Cardiac fibroblast (primary cell): Measurements from ENCODE around the gene ETFBKMT.

Source experiments
- DNase-seq, 2 donors: peaks; one replicate each; pipeline versions ENCODE4 v3.0.0 to v3.0.0-alpha.2; 2010; ENCODE audit warnings: low read depth in 2 of 2
- H3K4me3 ChIP-seq, 2 donors: replicated peaks in 1 of 2; 1 replicate in 1 of 2; 2 replicates in 1 of 2; pipeline ENCODE4 v1.5.1; 2011; ENCODE audit warnings: low read depth in 2 of 2, low read length in 2 of 2, mild to moderate bottlenecking in 2 of 2, moderate library complexity in 1 of 2
- TF ChIP-seq, protein P1 (sequence below): IDR thresholded peaks from one replicate; pipeline ENCODE4 v1.5.1; 2011; ENCODE audit warnings: low read depth, mild to moderate bottlenecking, low read length, inconsistent platforms

The ETFBKMT gene

DNA sequence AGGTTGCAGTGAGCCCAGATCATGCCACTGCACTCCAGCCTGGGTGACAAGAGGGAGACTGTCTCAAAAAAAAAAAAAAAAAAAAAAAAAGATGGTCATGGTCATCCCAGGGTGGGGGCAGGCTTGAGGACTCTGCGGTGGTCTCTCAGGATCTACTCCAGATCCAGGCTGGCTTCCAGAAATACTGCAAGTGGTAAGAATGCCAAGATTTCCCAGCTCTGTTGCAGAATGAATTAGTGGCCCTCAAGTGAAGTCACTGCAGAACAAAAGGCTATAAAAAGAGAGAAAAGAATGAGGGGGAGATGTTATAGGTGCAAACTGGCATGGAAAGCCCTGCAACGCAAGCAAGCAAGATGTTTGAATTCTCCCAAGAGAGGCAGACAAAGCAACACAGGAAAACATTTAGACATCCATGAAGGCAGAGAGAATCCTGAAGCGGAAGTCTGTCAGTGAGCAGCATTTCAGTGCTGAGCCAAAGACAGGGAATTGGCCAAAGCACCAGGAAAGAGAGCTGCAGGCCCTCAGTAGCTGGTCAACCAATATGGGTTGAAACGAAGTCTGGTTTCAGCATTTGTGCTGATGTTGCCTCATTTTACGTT, 31.9 kb upstream of the ETFBKMT start:
- H3K4me3 ChIP-seq = no peak overlapping the region
- TF ChIP-seq, protein P1, sequence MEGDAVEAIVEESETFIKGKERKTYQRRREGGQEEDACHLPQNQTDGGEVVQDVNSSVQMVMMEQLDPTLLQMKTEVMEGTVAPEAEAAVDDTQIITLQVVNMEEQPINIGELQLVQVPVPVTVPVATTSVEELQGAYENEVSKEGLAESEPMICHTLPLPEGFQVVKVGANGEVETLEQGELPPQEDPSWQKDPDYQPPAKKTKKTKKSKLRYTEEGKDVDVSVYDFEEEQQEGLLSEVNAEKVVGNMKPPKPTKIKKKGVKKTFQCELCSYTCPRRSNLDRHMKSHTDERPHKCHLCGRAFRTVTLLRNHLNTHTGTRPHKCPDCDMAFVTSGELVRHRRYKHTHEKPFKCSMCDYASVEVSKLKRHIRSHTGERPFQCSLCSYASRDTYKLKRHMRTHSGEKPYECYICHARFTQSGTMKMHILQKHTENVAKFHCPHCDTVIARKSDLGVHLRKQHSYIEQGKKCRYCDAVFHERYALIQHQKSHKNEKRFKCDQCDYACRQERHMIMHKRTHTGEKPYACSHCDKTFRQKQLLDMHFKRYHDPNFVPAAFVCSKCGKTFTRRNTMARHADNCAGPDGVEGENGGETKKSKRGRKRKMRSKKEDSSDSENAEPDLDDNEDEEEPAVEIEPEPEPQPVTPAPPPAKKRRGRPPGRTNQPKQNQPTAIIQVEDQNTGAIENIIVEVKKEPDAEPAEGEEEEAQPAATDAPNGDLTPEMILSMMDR = no peak
- DNase-seq = peak; percentile 25 to 30

DNA sequence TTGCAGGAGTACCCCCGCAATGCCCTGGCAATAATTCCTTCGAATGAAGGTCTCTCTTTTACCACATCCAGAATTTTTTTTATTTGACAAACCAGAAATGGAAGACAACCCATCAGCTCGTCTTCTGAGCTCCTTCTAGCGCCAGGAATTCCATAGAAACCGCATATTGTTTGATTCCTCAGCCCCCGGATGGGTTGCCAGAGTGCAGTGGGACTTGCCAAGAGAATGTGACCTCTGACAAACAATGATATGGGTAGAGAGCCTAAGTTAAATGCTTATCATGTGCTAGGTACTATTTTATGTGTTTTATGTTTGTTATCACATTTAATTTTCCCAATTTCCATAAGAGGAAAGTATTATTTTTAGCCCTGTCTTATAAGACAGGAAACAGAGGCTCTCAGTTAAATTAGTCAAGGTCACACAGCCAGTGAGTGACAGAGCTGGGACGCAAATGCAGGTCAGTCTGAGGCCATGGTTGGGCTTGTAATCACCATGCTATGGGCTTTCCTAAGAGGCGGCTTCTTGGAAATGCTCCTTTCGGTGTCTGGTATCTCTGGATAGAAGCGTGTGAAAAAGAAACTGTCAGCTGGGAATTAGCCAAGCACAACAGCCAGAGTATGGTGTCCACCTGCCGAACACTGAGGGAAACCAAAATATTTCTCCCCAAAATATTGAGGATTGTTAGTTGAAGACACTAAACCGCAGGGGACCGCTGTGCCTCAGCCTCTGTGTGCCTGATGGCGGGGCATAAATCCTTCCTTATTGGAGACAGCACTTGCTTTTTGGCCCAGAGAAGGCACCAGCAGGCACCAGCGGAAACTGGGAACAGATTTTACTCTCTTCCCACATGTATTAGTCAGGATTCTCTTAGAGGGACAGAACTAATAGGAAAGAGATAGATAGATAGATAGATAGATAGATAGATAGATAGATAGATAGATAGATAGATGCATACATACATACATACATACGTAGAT, 29.4 kb upstream of the ETFBKMT start:
- peak; percentile 66 to 85 for DNase-seq
- TF ChIP-seq, protein P1 = no peak
- H3K4me3 ChIP-seq = no peak overlapping the region

DNA sequence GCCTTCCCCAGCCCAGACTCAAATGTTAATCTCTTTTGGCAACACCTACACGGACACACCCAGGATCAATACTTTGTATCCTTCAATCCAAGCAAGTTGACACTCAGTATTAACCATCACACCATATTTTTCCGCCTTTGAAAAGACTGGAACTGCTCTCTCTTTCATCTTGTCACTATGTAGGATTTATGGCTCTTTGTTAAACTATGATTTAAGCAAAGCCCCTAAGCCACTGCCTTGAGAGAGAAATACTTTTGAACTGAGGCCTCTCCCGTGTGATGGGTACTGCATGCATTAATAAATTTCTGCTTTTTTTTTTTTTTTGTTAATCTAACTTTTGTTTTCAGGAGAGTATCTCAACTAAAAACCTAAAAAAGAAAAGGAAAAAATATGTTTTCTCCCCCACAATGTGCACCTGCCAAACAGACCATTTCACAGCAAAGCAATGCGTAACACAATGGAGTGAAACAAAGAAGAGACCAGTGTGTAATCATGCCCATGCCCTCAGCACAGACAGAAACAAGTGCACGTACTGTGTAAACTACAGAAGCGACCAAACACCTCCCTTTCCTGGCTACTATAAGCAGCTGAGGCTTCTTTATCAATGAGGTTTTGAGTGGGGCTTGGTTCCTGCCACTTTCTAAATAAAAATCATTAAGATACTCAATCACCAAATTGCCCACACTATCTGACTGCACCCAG, 28.3 kb upstream of the ETFBKMT start:
- TF ChIP-seq, protein P1 = no peak
- DNase-seq = no peak

DNA sequence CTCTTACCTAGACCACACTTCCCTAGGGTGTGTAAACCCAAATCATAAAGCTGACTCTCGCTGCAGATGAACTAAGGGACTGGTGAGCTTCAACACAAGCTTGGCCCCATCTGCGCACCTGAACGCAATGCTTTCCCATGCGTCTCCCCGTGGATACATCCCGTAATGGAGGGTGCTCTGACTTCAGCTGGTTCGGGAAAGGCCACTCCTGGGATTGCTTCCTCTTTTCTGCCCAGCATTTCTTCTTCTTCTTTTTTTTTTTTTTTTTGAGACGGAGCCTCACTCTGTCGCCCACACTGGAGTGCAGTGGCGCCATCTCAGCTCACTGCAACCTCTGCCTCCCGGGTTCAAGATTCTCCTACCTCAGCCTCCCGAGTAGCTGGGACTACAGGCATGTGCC, 27.7 kb upstream of the ETFBKMT start:
- no peak for DNase-seq
- TF ChIP-seq, protein P1 = no peak
- no peak overlapping the region for H3K4me3 ChIP-seq

More for the DNA sequence above, 28.3 kb upstream of the ETFBKMT start:
- no peak overlapping the region for H3K4me3 ChIP-seq

DNA sequence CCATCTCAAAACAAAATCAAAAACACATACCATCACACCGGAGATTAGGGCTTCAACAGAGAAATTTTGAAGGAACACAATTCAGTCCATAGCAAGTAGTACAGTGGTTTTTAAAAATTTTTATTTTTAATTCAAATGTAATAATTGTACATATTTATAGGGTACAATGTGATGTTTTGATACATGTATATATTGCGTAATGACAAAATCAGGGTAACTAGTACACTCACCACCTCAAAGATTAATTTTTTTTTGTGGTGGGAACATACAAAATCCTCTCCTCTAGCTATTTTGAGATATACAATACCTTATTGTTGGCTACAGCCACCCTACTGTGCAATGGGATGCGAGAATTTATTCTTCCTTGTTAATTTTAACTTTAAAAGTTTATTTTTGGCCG, 26.0 kb upstream of the ETFBKMT start:
- DNase-seq = no peak
- TF ChIP-seq, protein P1 = no peak
- no peak overlapping the region for H3K4me3 ChIP-seq

DNA sequence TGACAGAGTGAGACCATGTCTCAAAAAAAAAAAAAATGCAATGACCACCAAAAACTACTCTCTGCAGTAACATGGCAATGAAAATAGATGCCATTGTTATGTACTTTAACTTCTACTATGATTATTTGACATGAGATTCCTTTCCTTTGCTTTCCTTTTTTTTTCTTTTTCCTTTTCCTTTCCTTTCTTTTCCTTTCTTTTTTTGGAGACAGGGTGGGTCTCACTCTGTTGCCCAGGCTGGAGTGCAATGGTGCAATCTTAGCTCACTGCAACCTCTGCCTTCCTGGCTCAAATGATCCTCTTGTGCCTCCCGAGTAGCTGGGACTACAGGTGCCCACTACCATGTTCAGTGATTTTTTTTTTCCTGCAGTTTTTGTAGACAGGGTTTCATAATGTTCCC, 24.9 kb upstream of the ETFBKMT start:
- TF ChIP-seq, protein P1 = no peak
- H3K4me3 ChIP-seq = no peak overlapping the region
- no peak for DNase-seq
